Activated CD4-positive, alpha-beta T cell treated with anti-CD3 and anti-CD28 coated beads for 48 hours (primary cell): ENCODE data around the gene MPZL3.

Experiments
- DNase-seq: peaks from one replicate; pipeline ENCODE4 v3.0.0-alpha.2; 2020

The MPZL3 gene, protein sequence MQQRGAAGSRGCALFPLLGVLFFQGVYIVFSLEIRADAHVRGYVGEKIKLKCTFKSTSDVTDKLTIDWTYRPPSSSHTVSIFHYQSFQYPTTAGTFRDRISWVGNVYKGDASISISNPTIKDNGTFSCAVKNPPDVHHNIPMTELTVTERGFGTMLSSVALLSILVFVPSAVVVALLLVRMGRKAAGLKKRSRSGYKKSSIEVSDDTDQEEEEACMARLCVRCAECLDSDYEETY

GRCh38 chr11:118251858-118252652 lies at the start of gene MPZL3:
TSS of gene MPZL3 (minus strand) at chr11:118252365. CDS start at chr11:118252294, 71 bp downstream.
- DNase-seq: peak; percentile 86

DNA sequence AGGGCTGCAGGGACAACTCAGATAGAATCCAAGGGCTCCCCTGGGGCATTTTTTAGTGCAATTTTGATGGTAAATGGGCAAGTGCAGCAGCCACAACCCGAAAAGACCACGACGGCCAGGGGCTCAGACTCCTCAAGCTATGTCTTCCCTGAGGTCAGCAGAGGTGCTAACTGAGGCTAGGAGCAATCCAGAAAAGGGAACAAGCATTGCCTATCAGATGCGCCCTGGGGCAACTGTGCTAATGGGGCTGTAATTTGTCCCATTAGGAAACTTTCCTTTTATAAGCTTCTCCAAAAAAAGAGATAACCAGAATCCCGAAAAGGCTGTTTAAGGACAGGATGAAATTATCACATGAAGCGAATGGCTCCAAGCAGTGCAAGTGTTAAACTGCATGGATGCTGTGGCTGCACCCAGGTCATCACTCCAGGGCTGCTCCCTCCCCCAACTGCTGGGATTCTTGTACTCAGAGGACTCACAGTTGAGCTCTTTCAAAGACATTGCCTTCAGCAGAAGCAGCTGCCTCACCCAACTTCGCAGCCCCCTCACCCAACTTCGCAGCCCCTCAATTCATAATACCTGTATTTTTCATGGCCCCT lies 49.5 kb upstream of the MPZL3 start:
- no peak for DNase-seq

GRCh38 chr11:118295815-118296454 lies 43.8 kb upstream of the MPZL3 start:
- DNase-seq: peak; percentile 53

GRCh38 chr11:118295199-118295598 lies 43.0 kb upstream of the MPZL3 start:
- DNase-seq: peak; percentile 32

- DNase-seq: no peak
Measured at GRCh38 chr11:118294053-118294452, 41.9 kb upstream of the MPZL3 start.

GRCh38 chr11:118291477-118292135 lies 39.4 kb upstream of the MPZL3 start:
- no peak for DNase-seq

- DNase-seq: peak; percentile 53
Measured at GRCh38 chr11:118290923-118291322, 38.8 kb upstream of the MPZL3 start.

DNA sequence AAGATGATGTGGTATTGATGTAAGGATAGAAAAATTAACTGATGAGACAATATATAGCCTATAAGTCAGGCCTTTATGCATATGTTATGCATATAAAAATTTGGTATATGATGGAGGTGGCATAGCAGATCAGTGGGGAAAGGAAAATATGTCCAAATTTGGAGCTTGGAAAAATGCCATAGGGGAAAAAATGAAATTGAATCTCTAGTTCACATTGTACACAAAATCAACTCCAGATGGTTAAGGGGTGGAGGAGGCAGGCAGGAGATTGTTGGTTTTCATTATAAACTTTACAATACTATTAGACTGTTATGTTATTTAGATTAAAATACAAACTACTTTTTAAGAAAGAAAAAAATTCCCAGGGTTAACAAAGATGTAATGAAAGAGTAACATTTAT lies 37.2 kb upstream of the MPZL3 start:
- no peak for DNase-seq

GRCh38 chr11:118287006-118287405 lies 34.8 kb upstream of the MPZL3 start:
- DNase-seq: no peak

DNA sequence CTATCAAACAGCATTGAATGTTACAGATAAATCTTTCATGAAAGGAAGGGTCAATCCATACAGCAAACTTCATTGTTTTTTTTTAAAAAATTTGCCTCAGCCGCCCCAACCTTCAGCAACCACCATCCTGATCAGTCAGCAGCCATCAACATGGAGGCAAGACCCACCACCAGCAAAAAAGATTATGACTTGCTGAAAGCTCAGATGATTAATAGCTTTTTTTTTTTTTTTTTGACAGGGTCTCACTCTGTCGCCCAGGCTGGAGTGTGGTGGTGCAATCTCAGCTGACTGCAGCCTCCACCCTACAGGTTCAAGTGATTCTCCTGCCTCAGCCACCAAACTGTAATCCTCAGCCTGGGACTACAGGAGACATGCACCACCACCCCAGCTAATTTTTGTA lies 34.4 kb upstream of the MPZL3 start:
- no peak for DNase-seq

DNA sequence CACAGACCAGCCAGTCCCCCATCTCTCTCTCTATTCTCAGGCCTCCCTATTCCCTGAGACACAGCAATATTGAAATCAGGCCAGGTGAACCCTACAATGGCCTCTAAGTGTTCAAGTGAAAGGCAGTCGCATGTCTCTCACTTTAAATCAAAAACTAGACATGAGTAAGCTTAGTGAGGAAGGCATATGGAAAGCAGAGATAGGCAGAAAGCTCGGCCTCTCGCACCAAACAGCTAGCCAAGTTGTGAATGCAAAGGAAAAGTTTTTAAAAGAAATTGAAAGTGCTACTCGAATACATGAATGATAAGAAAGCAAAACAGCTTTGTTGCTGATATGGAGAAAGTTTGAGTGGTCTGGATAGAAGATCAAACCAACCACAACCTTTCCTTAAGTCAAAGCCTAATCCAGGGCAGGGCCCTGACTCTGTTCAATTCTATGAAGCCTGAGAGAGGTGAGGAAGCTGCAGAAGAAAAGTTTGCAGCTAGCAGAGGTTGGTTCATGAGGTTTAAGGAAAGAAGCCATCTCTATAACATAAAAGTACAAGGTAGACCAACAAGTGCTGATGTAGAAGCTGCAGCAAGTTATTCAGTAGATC lies 31.7 kb upstream of the MPZL3 start:
- peak; percentile 53 for DNase-seq

DNA sequence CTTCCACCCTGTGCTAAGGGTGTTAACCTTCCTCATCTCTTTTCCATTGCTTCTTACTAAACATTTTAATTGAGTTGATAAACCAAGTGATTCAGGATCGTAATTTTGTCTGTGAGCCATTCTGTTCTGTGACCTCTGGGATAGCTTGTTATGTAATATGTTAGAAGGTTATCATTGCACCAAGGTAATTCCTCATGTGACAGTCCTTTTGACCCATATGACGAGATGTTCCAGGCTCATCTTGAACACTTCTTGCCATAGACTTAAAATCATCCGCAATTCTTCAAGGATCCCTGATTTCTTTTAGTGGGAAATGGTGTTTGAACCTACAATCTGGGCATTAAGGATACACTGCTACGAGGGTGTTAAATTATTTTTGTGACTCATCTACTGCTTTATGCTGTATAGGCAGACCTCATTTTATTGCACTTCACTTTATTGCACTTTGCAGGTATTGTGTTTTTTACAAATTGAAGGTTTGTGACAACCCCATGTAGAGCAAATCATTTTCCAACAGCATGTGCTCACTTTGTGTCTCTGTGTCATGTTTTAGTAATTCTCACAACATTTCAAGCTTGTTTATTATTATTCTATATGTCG lies 31.0 kb upstream of the MPZL3 start:
- no peak for DNase-seq

GRCh38 chr11:118282606-118283005 lies 30.4 kb upstream of the MPZL3 start:
- no peak for DNase-seq

- DNase-seq: peak; percentile 40
Measured at GRCh38 chr11:118281284-118281683, 29.1 kb upstream of the MPZL3 start.

GRCh38 chr11:118277312-118277711 lies 25.1 kb upstream of the MPZL3 start:
- peak; percentile 18 for DNase-seq

DNA sequence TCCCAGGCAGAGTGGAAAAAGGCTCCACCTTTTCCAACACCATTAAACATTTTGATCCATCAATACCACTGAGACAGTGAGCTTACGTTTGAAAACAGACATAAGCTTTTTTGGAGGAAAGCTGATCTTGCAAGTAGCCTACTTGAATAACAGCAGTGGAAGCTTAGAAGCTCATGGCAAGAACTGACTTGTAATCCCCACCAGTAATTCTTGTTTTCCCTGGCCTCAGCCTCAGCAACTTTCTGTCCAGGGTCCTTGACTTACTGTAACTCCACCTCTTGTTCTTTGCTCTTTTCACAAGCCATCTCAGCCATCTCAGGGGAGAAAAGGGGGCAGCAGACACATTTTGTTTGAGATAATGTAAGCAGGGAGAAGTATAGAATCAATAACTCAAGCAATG lies 24.3 kb upstream of the MPZL3 start:
- DNase-seq: no peak

- no peak for DNase-seq
Measured at GRCh38 chr11:118275176-118275575, 23.0 kb upstream of the MPZL3 start.

DNA sequence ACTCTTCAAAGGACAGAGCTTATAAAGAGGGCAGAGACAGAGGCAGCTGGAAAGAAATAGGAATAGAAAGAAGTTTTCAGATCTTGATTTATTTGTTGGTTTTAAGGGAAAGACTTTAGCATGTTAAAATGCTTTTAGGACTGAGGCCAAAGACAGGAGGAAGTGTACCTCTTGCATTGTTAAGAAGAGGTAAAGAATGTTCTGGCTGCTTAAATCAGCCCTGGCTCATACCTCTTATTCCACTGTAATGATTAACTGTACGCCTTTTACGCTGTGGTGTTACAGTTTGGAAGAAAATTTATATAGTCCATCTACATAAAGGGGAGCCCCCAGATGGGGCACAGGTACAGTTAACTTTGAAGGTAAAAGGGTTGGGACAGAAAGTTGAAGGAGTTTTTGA lies 22.0 kb upstream of the MPZL3 start:
- no peak for DNase-seq

DNA sequence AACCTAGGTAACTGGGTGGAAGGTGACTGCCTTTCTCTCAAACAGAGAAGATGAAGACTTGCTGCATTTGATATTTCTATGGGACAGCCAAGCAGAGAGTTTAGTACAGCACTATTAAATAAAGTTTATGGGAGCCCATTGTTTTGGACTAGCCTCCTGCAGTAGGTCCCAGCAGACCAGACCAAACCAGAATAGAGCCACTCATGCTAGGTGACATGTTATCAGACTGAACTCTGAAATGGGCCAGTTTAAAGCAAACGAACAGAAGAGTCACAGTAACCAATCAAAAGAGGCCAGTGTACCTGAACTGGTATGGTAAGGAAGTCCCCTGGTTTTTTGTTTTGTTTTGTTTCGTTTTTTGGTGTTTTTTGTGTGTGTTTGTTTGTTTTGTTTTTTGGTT lies 19.8 kb upstream of the MPZL3 start:
- no peak for DNase-seq

GRCh38 chr11:118267486-118267885 lies 15.3 kb upstream of the MPZL3 start:
- DNase-seq: no peak

- no peak for DNase-seq
Measured at GRCh38 chr11:118265954-118266353, 13.8 kb upstream of the MPZL3 start.
